ENCODE results near the gene COL4A2. TPM values are rescaled to one million over a fixed set of nuclear protein-coding genes. Genes with fewer than 3 reads are reported as not detected.

Gene COL4A2
- total RNA-seq = 1,000 to 10,000 TPM in 1 of 9 donors, 100 to 1,000 TPM in 8; 114 to 1,589 (median 177) TPM
- polyA plus RNA-seq = 100 to 1,000 TPM in 1 of 3 donors, 10 to 100 TPM in 2; 70.9 to 168 (median 77.8) TPM
- long read RNA-seq, donor 1, transcript COL4A2-217 (5 exons, 580 nt) = minor isoform, 9 of 406 reads
- long read RNA-seq, donor 1, transcript COL4A2-212 (1 exons, 1,663 nt) = major isoform, 122 of 406 reads
- long read RNA-seq, donor 1, partial matches to known transcripts = 106 of 406 reads
- long read RNA-seq, donor 1, other reads (novel, unspliced or antisense) = 165 of 406 reads
- long read RNA-seq, donor 2, transcript COL4A2-212 (1 exons, 1,663 nt) = major isoform, 51 of 88 reads
- long read RNA-seq, donor 2, partial matches to known transcripts = 13 of 88 reads
- long read RNA-seq, donor 2, other reads (novel, unspliced or antisense) = 19 of 88 reads
- long read RNA-seq, donor 3, full-length matches to known transcripts = 189 of 536 reads
- long read RNA-seq, donor 3, partial matches to known transcripts = 116 of 536 reads
- long read RNA-seq, donor 3, other reads (novel, unspliced or antisense) = 231 of 536 reads
- long read RNA-seq, donor 4, transcript COL4A2-212 (1 exons, 1,663 nt) = major isoform, 10 of 21 reads
- long read RNA-seq, donor 4, partial matches to known transcripts = 5 of 21 reads
- long read RNA-seq, donor 4, other reads (novel, unspliced or antisense) = 5 of 21 reads
- long read RNA-seq, donor 5, full-length matches to known transcripts = 65 of 167 reads
- long read RNA-seq, donor 5, partial matches to known transcripts = 95 of 167 reads
- long read RNA-seq, donor 5, other reads (novel, unspliced or antisense) = 7 of 167 reads
- long read RNA-seq, donor 6, transcript COL4A2-212 (1 exons, 1,663 nt) = major isoform, 7 of 20 reads
- long read RNA-seq, donor 6, partial matches to known transcripts = 7 of 20 reads
- long read RNA-seq, donor 6, other reads (novel, unspliced or antisense) = 6 of 20 reads
- long read RNA-seq, donor 7, full-length matches to known transcripts = 140 of 311 reads
- long read RNA-seq, donor 7, partial matches to known transcripts = 95 of 311 reads
- long read RNA-seq, donor 7, other reads (novel, unspliced or antisense) = 76 of 311 reads
- long read RNA-seq, donor 8, full-length matches to known transcripts = 103 of 364 reads
- long read RNA-seq, donor 8, partial matches to known transcripts = 92 of 364 reads
- long read RNA-seq, donor 8, other reads (novel, unspliced or antisense) = 169 of 364 reads
- long read RNA-seq, donor 9, transcript COL4A2-212 (1 exons, 1,663 nt) = major isoform, 41 of 76 reads
- long read RNA-seq, donor 9, partial matches to known transcripts = 15 of 76 reads
- long read RNA-seq, donor 9, other reads (novel, unspliced or antisense) = 20 of 76 reads
- long read RNA-seq, donor 10, full-length matches to known transcripts = 161 of 584 reads
- long read RNA-seq, donor 10, partial matches to known transcripts = 155 of 584 reads
- long read RNA-seq, donor 10, other reads (novel, unspliced or antisense) = 268 of 584 reads

- Histone ChIP-seq H3K4me1 (replicated peaks in 1 of 2) (peaks cover 0 to 15% of the 10 kb centered on the region in 2 donors), H3K4me3 (peak within 1 kb of the TSS in 2 of 4 donors; percentile 21 to 77), H3K36me3 (replicated peaks in 1 of 2) (no peaks in the 10 kb centered on the region), H3K27ac (peak within 1 kb of the TSS in 4 of 5 donors; percentile 52 to 89 (median 79)), H3K9me3 (replicated peaks in 1 of 3) (no peaks in the 10 kb centered on the region), H3K27me3 (peaks cover 4% of the 10 kb centered on the region)
- WGBS, 4 donors = 0 to 1% methylated on average over 76 to 96 of the region's 96 CpGs; no CpG with 5 or more reads in 2 of the 4 donors
- TF ChIP-seq CTCF (IDR thresholded peaks at IDR 0.05) (no peak), POLR2A (IDR thresholded peaks at IDR 0.05) (peak; percentile 60 to 67)
- DNase-seq = peak in 6 of 7 donors; percentile 47 to 77 (median 56)
- intact Hi-C loops (cut with DNase I) = loop anchor here in 1 of 2 donors (10.0 kb wide), 1 partner anchor 62 kb away; no protein-coding TSS in a partner anchor
Observed at GRCh38 chr13:110306960-110307766, at the start of gene COL4A2, which contains the start of gene COL4A1. COL4A2 (plus strand) TSS chr13:110307284; CDS start chr13:110307904, 620 bp downstream. COL4A1 (minus strand) TSS chr13:110307157; CDS start chr13:110307027, 130 bp downstream.

DNA sequence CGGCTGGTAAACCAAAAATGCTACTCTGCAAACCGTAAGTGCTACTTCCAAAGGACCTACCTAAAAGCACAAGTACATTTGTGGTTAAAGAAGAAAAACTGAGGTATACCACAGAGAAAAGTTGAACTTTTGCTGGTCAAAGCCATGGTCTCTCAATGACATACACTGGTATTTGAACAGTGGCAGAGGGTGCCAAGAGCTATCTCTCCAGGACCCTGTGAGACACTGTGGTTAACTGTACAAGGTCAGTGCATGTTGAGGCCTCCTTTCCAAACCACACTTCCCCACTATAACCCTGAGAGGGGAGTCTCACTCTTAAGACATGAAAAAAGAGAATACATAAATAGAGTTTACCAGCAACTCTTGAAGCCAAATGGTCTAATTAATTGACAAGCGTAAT lies 49.7 kb upstream of the COL4A2 start:
- no peaks in the 10 kb centered on the region for H3K27me3 ChIP-seq
- no peaks in the 10 kb centered on the region for H3K9me3 ChIP-seq (replicated peaks in 1 of 3)
- no peak overlapping the region for H3K4me3 ChIP-seq
- no peaks in the 10 kb centered on the region for H3K36me3 ChIP-seq (replicated peaks in 1 of 2)
- TF ChIP-seq CTCF (IDR thresholded peaks at IDR 0.05) (no peak), POLR2A (IDR thresholded peaks at IDR 0.05) (no peak)
- H3K27ac ChIP-seq = no peak overlapping the region
- intact Hi-C loops (cut with DNase I) = no loop called here
- H3K4me1 ChIP-seq (replicated peaks in 1 of 2) = peaks cover 5 to 10% of the 10 kb centered on the region in 2 donors
- no peak for DNase-seq
- 91 to 96% (median 94%) methylated on average over 3 of the region's 3 CpGs for WGBS, 4 donors

DNA sequence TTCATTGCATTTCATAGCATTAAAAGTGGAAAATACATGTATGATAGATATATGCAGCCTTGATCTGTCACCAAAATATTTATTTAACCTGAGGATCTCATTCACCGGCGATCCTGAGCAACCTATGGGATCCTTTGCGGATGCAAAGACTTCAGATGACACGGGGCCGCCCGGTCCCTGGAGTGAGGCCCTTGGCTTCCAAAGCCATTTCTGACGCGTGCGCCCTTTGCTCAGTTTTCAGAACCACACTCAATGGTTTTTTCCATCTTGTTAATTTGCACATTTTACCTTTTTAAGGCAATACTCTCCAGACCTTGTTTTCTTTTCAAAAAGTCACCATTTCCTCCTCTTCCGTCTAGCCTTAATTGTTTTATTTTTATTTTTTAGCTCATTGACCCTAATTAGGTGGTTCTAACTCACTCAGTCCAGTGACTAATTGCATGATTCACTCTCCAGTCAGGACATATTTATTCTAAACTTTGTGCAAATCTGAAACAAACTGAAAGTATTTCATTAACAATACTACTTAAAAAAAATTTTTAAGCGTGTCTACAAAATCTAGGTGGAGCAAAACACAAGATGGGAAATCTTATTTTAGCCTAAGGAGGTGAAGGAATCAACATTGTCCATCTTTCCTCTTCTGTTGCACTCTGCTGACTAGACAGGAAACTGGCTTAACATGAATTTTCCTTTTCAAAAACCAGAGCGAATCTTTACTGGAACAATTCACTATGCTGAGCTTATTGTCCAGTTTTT lies 48.0 kb upstream of the COL4A2 start:
- no peaks in the 10 kb centered on the region for H3K9me3 ChIP-seq (replicated peaks in 1 of 3)
- TF ChIP-seq CTCF (IDR thresholded peaks at IDR 0.05) = no peak
- no peak for TF ChIP-seq POLR2A (IDR thresholded peaks at IDR 0.05)
- intact Hi-C loops (cut with DNase I) = no loop called here
- no peaks in the 10 kb centered on the region for H3K27me3 ChIP-seq
- no peak overlapping the region for H3K27ac ChIP-seq
- WGBS, 4 donors = 70 to 80% (median 75%) methylated on average over 12 of the region's 12 CpGs
- H3K36me3 ChIP-seq (replicated peaks in 1 of 2) = no peaks in the 10 kb centered on the region
- H3K4me1 ChIP-seq (replicated peaks in 1 of 2) = peaks cover 12 to 23% of the 10 kb centered on the region in 2 donors
- H3K4me3 ChIP-seq = no peak overlapping the region
- peak in 1 of 7 donors; percentile 12 for DNase-seq
